Activated CD8-positive, alpha-beta memory T cell treated with anti-CD3 and anti-CD28 coated beads, Interleukin-2, amount 50 U/mL, for 1 hour (primary cell): ENCODE data around the gene NSUN6.

Experiments
- DNase-seq: peaks from one replicate; pipeline ENCODE4 v3.0.0-alpha.2; 2020; ENCODE audit errors: extremely low read depth

The NSUN6 gene

DNA sequence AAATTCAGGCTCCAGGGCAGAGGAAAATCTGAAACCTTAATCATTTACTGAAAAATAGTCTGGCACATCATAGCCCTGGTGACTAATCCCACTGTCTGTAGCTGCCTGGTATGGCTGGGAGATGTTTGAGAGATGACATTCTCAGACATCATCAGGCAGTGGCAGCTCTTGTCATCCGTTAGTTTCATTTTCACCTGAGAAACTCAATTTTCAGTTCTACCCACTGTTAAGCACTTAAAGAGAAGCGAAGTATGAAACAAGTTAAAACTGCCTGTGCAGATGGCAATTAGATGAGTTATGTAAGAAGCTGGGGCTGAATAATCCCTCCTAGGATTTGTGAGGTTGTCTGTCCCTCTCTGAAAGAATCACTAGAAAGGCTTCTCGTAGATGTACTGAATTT, 150.2 kb downstream of the NSUN6 start:
- DNase-seq: no peak

DNA sequence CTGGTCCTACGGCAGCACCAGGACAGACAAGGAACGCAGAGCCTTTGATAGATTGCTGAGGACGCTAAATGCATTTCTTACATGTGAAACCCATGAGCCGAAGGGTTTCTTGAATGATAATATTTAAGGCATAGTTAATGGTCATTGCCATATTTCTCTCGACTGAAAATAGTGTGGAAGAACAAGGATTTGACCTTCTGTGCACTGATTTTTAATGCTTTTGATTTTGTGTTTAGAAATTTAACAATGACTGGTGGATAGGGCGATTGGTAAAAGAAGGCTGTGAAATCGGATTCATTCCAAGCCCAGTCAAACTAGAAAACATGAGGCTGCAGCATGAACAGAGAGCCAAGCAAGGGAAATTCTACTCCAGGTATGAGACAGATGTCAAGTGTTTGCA, 150.8 kb downstream of the NSUN6 start:
- no peak for DNase-seq

DNA sequence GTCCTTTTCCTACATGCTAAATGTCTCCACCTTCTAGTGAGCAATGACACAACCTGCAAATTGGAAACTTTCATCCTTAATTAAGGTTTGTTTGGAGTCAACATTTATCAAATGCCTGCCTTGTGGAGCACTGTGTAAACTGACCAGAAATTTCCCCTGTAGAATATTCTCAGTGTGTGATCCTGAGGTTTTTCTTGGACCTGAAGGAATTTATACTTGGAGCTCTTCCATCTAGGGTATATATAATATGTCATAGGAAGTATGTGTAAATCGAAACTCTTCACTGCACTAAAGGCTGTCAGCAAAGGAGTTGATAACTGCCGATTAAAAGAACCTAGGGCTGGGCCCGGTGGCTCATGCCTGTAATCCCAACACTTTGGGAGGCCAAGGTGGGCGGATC, 152.4 kb downstream of the NSUN6 start:
- DNase-seq: no peak

DNA sequence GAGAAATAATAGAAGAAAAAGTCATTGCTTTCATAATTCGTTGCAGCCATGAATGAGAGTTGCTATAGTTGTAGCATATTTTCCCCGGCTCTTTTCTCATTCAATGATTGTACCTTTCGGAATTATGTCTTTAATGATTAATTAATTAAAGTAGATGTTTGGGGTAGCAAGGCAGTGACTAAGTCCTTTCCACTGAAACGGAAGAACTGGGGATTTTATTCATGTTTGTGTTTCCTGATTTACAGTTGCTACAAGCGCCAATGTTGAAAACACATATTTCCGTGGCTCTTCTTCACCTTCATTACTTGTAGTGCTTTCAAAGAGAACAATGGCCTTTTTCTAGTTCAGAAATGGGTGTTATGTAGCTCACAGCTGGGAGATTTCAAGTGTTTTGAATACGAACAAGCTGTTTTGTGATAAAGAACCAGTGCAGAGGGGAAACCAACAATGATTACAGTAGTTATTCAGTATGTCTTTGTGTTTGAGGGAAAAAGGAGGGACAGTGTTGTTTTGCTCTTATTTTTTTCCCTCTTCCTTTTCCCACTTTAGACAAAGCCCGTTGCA, 153.5 kb downstream of the NSUN6 start:
- no peak for DNase-seq
